ENCODE measurements around the gene CANX.

Gene CANX

DNA sequence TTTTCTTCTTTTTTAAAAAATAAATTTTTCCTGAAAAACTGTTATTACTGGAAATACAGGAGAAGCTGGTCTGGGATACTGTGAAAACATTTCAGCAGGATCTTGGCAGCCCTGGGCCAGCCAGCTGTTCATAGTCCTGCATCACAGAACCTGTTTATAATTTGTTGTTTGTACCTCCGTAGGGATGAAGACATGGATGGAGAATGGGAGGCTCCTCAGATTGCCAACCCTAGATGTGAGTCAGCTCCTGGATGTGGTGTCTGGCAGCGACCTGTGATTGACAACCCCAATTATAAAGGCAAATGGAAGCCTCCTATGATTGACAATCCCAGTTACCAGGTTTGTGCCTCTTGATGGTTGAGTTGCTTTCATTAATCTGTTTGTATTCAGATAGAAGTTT, 21.5 kb downstream of the CANX start:
- TF ChIP-seq, protein P1, sequence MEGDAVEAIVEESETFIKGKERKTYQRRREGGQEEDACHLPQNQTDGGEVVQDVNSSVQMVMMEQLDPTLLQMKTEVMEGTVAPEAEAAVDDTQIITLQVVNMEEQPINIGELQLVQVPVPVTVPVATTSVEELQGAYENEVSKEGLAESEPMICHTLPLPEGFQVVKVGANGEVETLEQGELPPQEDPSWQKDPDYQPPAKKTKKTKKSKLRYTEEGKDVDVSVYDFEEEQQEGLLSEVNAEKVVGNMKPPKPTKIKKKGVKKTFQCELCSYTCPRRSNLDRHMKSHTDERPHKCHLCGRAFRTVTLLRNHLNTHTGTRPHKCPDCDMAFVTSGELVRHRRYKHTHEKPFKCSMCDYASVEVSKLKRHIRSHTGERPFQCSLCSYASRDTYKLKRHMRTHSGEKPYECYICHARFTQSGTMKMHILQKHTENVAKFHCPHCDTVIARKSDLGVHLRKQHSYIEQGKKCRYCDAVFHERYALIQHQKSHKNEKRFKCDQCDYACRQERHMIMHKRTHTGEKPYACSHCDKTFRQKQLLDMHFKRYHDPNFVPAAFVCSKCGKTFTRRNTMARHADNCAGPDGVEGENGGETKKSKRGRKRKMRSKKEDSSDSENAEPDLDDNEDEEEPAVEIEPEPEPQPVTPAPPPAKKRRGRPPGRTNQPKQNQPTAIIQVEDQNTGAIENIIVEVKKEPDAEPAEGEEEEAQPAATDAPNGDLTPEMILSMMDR (conservative IDR thresholded peaks at IDR 0.05; ENCODE audit: low read depth), result no peak
- ChIA-PET POLR2A (ENCODE audit: low non-redundant PET) (no interaction called here), CTCF (interaction anchor here (1.2 kb wide), 1 partner anchor 47 kb away, joined by 3 read pairs; no protein-coding TSS in a partner anchor)
- DNase-seq (ENCODE audit: low spot score), result no peak
- no peak overlapping the region for H3K27ac ChIP-seq

DNA sequence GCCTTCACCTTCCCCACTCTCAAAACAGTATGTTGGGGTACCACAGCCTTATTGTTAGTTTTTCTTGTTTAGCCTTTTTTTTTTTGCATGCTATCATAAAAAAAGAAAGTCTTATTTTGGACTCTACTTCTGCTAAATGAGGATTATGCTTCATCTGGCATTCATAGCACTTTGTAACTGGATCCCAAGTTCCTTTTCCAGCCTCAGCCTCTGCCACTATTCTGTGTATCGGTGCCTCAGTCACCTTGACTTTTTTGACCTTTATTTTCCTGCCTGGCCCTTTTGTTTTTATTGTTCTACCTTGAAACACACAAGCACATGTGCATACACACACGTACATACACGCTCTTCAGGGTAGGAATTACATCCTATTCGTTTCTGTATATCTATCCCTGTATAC, 25.4 kb downstream of the CANX start:
- no peak overlapping the region for H3K27ac ChIP-seq
- TF ChIP-seq, protein P1 (conservative IDR thresholded peaks at IDR 0.05; ENCODE audit: low read depth), result no peak
- CTCF ChIA-PET, result interaction anchor here (0.6 to 1.1 kb wide), 2 partner anchors 39 to 80 kb away, joined by 3 read pairs; no protein-coding TSS in a partner anchor
- POLR2A ChIA-PET (ENCODE audit: low non-redundant PET), result interaction anchor here (0.6 kb wide), 1 partner anchor 19 kb away, joined by 10 read pairs; no protein-coding TSS in a partner anchor
- DNase-seq (ENCODE audit: low spot score), result no peak

DNA sequence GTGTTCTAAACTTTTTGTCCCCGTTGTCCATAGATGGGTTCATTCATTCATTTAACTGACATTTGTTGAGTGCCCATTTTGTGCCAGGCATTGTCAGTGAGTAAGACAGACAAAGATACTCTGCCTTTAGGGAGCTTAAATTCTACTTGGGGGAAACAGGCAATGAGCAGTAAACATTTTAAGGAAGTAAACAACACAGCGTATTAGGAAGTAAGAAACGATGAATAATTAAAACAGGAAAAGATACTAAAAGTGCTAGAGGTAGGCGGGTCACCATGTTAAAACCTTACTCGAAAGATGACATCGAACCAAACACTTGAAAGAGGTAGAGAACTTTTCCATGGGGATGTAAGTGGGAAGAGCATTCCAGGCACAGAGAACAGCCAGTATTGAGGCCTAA, 28.3 kb downstream of the CANX start:
- TF ChIP-seq, protein P1 (conservative IDR thresholded peaks at IDR 0.05; ENCODE audit: low read depth), result no peak
- ChIA-PET CTCF (no interaction called here), POLR2A (ENCODE audit: low non-redundant PET) (no interaction called here)
- no peak for DNase-seq (ENCODE audit: low spot score)
- no peak overlapping the region for H3K27ac ChIP-seq

DNA sequence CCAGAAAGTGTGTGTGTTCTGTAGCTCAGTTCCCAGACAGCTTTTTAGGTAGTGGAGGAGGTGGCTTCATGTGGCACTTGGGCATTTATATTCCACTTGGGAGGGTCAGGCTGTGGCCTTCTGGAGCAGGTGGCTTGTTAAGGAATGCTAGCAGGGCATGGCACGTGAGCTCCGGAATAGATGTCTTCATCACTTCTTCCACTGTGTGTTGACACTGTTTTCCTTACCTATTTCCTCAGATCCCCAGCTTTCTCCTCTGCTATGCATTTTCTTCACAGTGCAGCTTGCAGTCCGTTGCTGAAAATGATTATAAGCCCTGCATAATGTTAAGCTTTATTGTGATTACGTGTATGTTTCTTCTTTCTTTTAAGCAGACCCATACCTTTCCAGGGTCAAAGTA, 30.5 kb downstream of the CANX start:
- TF ChIP-seq, protein P1 (conservative IDR thresholded peaks at IDR 0.05; ENCODE audit: low read depth), result no peak

DNA sequence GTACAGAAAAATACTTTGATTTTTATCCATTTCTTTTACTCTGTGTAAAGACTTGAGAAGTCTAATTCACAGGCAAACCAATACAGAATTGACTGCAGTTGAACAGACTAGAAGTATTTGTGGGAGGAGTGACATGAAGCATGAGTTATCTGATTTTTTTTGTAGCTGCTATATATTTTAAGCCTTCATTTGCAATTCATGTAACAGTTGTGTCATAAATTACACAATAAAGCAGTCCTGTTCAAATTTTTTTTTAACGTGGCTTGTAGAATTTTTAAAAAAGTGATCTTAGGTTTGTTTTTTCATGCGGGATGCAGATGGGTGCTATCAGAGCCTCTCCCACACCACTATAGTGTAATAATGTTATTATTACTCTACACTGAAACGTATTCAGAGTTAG, 31.0 kb downstream of the CANX start:
- TF ChIP-seq, protein P1 (conservative IDR thresholded peaks at IDR 0.05; ENCODE audit: low read depth), result no peak
- ChIA-PET POLR2A (ENCODE audit: low non-redundant PET) (interaction anchor here (0.5 kb wide), 1 partner anchor 41 kb away, joined by 7 read pairs; no protein-coding TSS in a partner anchor), CTCF (no interaction called here)
- DNase-seq (ENCODE audit: low spot score), result no peak
- H3K27ac ChIP-seq, result no peak overlapping the region

More for the DNA sequence above, 30.5 kb downstream of the CANX start:
- H3K27ac ChIP-seq, result no peak overlapping the region
- CTCF ChIA-PET, result no interaction called here
- POLR2A ChIA-PET (ENCODE audit: low non-redundant PET), result no interaction called here
- DNase-seq (ENCODE audit: low spot score), result no peak

DNA sequence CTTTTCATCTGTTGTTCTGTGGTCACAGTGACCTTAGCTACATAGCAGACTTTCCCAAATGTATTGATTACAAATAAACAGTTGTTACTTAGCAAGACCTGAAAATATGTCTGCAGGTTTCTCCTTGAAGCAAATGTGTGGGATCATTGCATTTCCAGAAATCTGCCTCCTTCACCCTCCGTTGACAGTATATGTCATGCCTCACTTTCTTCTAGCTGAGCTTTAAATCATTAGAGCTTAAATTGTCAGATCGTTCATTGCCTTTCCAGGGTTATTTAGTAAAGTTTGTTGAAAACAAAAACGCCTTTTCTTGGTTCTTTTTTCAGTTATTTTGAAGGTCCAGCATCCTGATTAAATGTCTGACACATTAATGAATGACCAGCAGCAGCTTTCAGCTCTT, 31.6 kb downstream of the CANX start:
- CTCF ChIA-PET, result no interaction called here
- TF ChIP-seq, protein P1 (conservative IDR thresholded peaks at IDR 0.05; ENCODE audit: low read depth), result no peak
- H3K27ac ChIP-seq, result no peak overlapping the region
- POLR2A ChIA-PET (ENCODE audit: low non-redundant PET), result interaction anchor here (0.5 kb wide), 1 partner anchor 41 kb away, joined by 7 read pairs; no protein-coding TSS in a partner anchor
- no peak for DNase-seq (ENCODE audit: low spot score)
